GM12878 (cell line): Measurements from ENCODE around the gene SALL1.

Experiments
- ATF7 ChIP-seq: fragments of 450-650 bp; IDR thresholded peaks from 2 replicates; pipeline ENCODE4 v1.6.1; 2016; ENCODE audit warnings: low read depth, mild to moderate bottlenecking
- BRCA1 ChIP-seq: IDR thresholded peaks from 2 replicates; pipeline ENCODE4 v1.6.1; 2011; ENCODE audit warnings: low read depth, low read length, improper control_type of control experiment
- CEBPB ChIP-seq, 2 experiments: fragments of 150-350 bp in 1 of 2; IDR thresholded peaks; 2 replicates each; pipeline ENCODE4 v1.6.1; 2012 to 2014; ENCODE audit warnings: low read depth in 2 of 2, low read length in 2 of 2, borderline replicate concordance in 1 of 2, inconsistent platforms in 1 of 2
- CREM ChIP-seq: IDR thresholded peaks from 2 replicates; pipeline ENCODE4 v1.6.1; 2014; ENCODE audit warnings: antibody characterized with exemption, low read depth
- CTCF ChIP-seq, 3 experiments: IDR thresholded peaks in 2 of 3; conservative IDR thresholded peaks in 1 of 3; 2 replicates each; pipeline ENCODE4 v1.5.1; 2011; ENCODE audit warnings: low read depth in 3 of 3, low read length in 3 of 3, mild to moderate bottlenecking in 3 of 3, control low read depth in 2 of 3, moderate library complexity in 2 of 3, inconsistent platforms in 1 of 3, mixed read lengths in 1 of 3; ENCODE audit not compliant: control insufficient read depth in 2 of 3, insufficient read depth in 1 of 3; ENCODE audit errors: extremely low read depth in 1 of 3
- EED ChIP-seq: sonication (generic); IDR thresholded peaks from 2 replicates; pipeline ENCODE4 v1.6.1; 2016; ENCODE audit warnings: antibody characterized with exemption, low read depth
- EZH2 ChIP-seq: IDR thresholded peaks from 2 replicates; pipeline ENCODE4 v1.6.1; 2012; ENCODE audit warnings: low read depth, mild to moderate bottlenecking, control low read depth, inconsistent platforms, low read length, borderline replicate concordance; ENCODE audit not compliant: control insufficient read depth
- HDAC6 ChIP-seq: fragments of 200-600 bp; sonication (generic); IDR thresholded peaks from one replicate; pipeline ENCODE4 v1.8.0; 2017; ENCODE audit warnings: antibody characterized with exemption; ENCODE audit not compliant: unreplicated experiment
- KDM1A ChIP-seq: fragments of 200-600 bp; sonication (generic); IDR thresholded peaks from 2 replicates; pipeline ENCODE4 v1.6.1; 2016; ENCODE audit warnings: borderline replicate concordance
- NBN ChIP-seq: fragments of 450-650 bp; IDR thresholded peaks from 2 replicates; pipeline ENCODE4 v1.6.1; 2016
- NFXL1 ChIP-seq: fragments of 450-650 bp; IDR thresholded peaks from 2 replicates; pipeline ENCODE4 v1.6.1; 2017; ENCODE audit warnings: antibody characterized with exemption, mild to moderate bottlenecking, borderline replicate concordance
- ZSCAN29 ChIP-seq: fragments of 450-650 bp; IDR thresholded peaks from 2 replicates; pipeline ENCODE4 v1.6.1; 2017; ENCODE audit warnings: mild to moderate bottlenecking, moderate library complexity

GRCh38 chr16:51149721-51150164 is 1.3 kb downstream of the SALL1 start:
- TF ChIP-seq CTCF (IDR thresholded peaks at IDR 0.05 in 2 of 3, conservative IDR thresholded peaks at IDR 0.05 in 1 of 3; ENCODE audit: control insufficient read depth in 2 of 3, extremely low read depth in 1 of 3, insufficient read depth in 1 of 3, low read depth in 3 of 3, low read length in 3 of 3): no peak
- TF ChIP-seq BRCA1: no peak
- TF ChIP-seq CEBPB (IDR thresholded peaks at IDR 0.05; ENCODE audit: borderline replicate concordance in 1 of 2, low read depth in 2 of 2, low read length in 2 of 2): no peak
- no peak for TF ChIP-seq EED
- no peak for TF ChIP-seq NFXL1
- TF ChIP-seq CREM: no peak
- no peak for TF ChIP-seq KDM1A
- no peak for TF ChIP-seq NBN
- TF ChIP-seq ZSCAN29: no peak
- no peak for TF ChIP-seq EZH2
- no peak for TF ChIP-seq ATF7
- TF ChIP-seq HDAC6: no peak
